Measurements from ENCODE around the gene TLL2.

DNA sequence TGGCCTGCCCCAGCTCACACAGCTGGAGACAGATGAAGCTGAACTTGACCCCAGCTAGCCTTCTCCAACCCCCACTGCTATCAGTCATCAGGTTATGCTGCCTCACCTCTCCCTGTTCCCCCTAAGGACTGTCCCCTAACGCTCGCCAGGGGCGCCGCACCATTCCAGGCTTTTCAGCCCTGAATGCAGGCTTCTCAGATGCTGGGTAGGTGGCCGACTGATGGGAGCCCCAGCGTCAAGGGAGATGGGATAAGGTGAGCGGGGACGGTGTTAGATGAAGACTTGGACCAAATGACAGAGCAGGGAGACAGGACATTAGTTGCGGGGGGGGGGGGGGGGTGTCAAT is 139.1 kb downstream of the TLL2 start:
- TF ChIP-seq, protein P1, sequence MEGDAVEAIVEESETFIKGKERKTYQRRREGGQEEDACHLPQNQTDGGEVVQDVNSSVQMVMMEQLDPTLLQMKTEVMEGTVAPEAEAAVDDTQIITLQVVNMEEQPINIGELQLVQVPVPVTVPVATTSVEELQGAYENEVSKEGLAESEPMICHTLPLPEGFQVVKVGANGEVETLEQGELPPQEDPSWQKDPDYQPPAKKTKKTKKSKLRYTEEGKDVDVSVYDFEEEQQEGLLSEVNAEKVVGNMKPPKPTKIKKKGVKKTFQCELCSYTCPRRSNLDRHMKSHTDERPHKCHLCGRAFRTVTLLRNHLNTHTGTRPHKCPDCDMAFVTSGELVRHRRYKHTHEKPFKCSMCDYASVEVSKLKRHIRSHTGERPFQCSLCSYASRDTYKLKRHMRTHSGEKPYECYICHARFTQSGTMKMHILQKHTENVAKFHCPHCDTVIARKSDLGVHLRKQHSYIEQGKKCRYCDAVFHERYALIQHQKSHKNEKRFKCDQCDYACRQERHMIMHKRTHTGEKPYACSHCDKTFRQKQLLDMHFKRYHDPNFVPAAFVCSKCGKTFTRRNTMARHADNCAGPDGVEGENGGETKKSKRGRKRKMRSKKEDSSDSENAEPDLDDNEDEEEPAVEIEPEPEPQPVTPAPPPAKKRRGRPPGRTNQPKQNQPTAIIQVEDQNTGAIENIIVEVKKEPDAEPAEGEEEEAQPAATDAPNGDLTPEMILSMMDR (IDR thresholded peaks at IDR 0.05 in 8 of 11, conservative IDR thresholded peaks at IDR 0.05 in 3 of 11) = no peak
- TF ChIP-seq POLR2A (IDR thresholded peaks at IDR 0.05) (no peak), POLR2AphosphoS5 (IDR thresholded peaks at IDR 0.05) (no peak)

All from spleen (tissue), 7 donors.